SU-DHL-6 (cell line): ENCODE results near the gene GZMM.
"Not testable (repeated sequence)": the region's sequence is repeated elsewhere in the genome, so short reads cannot be mapped to it uniquely, and the experiment has no call there.

Source experiments
- H2AFZ ChIP-seq: fragments of 200-600 bp; sonication (generic); 2 replicates; pipeline ENCODE4 v1.6.1; 2014; ENCODE audit warnings: low read depth, mild to moderate bottlenecking, moderate library complexity, mixed read lengths, antibody characterized with exemption, low read length; ENCODE audit not compliant: severe bottlenecking
- H3F3A ChIP-seq: fragments of 200-600 bp; shearing (Covaris generic); 2 replicates; pipeline ENCODE4 v1.6.0; 2016; ENCODE audit warnings: antibody characterized with exemption, mild to moderate bottlenecking; ENCODE audit not compliant: insufficient read depth
- H3K27ac ChIP-seq: fragments of 200-600 bp; sonication (generic); 2 replicates; pipeline ENCODE4 v1.5.1; 2016; ENCODE audit warnings: low read depth, mild to moderate bottlenecking, low read length, moderate library complexity, mixed read lengths
- H3K27me3 ChIP-seq: fragments of 200-600 bp; sonication (generic), shearing (Covaris generic); 2 replicates; pipeline ENCODE4 v1.6.0; 2014; ENCODE audit warnings: mild to moderate bottlenecking, low read length
- H3K36me3 ChIP-seq: fragments of 200-600 bp; sonication (generic); 2 replicates; pipeline ENCODE4 v1.6.1; 2014; ENCODE audit warnings: mild to moderate bottlenecking, low read length, mixed read lengths
- H3K4me2 ChIP-seq: fragments of 300-600, 200-600 bp; shearing (Covaris generic), sonication (generic); 2 replicates; pipeline ENCODE4 v1.6.0; 2014; ENCODE audit warnings: low read length, low read depth, mild to moderate bottlenecking; ENCODE audit not compliant: poor library complexity, severe bottlenecking
- H3K4me3 ChIP-seq: fragments of 200-600 bp; sonication (generic); 2 replicates; pipeline ENCODE4 v1.5.1; 2014; ENCODE audit warnings: antibody characterized with exemption, low read length, mild to moderate bottlenecking, mixed read lengths; ENCODE audit not compliant: insufficient read depth, poor library complexity, severe bottlenecking
- H3K79me2 ChIP-seq: fragments of 200-600 bp; sonication (generic); 2 replicates; pipeline ENCODE4 v1.6.1; 2014; ENCODE audit warnings: mild to moderate bottlenecking, low read length, moderate library complexity; ENCODE audit not compliant: insufficient read depth
- H3K9ac ChIP-seq: fragments of 200-600 bp; sonication (generic); 2 replicates; pipeline ENCODE4 v1.7.0; 2014; ENCODE audit warnings: mild to moderate bottlenecking, low read length
- H3K9me2 ChIP-seq: fragments of 200-600 bp; sonication (generic); replicated peaks from 2 replicates; pipeline ENCODE4 v1.6.1; 2014; ENCODE audit warnings: low read length; ENCODE audit not compliant: insufficient read depth
- H3K9me3 ChIP-seq: fragments of 200-600 bp; sonication (generic); 2 replicates; pipeline ENCODE4 v1.6.1; 2014; ENCODE audit warnings: low read length, mixed read lengths; ENCODE audit not compliant: insufficient read depth
- H4K20me1 ChIP-seq: fragments of 200-600 bp; sonication (generic); 2 replicates; pipeline ENCODE4 v1.6.1; 2014; ENCODE audit warnings: low read depth, mild to moderate bottlenecking, antibody characterized with exemption, low read length, moderate library complexity, mixed read lengths
- EZH2phosphoT487 ChIP-seq: fragments of 200-600 bp; sonication (generic), shearing (Covaris generic); conservative IDR thresholded peaks from 2 replicates; pipeline ENCODE4 v1.6.1; 2018; ENCODE audit warnings: mild to moderate bottlenecking, antibody characterized with exemption, low read length, moderate library complexity, mixed read lengths
- TF ChIP-seq, protein P1 (sequence below): fragments of 200-600 bp; sonication (generic); IDR thresholded peaks from one replicate; pipeline ENCODE4 v1.5.1; 2017; ENCODE audit warnings: antibody characterized with exemption, mild to moderate bottlenecking, low read length, moderate library complexity; ENCODE audit not compliant: insufficient read depth, poor library complexity, severe bottlenecking

GZMM gene

DNA sequence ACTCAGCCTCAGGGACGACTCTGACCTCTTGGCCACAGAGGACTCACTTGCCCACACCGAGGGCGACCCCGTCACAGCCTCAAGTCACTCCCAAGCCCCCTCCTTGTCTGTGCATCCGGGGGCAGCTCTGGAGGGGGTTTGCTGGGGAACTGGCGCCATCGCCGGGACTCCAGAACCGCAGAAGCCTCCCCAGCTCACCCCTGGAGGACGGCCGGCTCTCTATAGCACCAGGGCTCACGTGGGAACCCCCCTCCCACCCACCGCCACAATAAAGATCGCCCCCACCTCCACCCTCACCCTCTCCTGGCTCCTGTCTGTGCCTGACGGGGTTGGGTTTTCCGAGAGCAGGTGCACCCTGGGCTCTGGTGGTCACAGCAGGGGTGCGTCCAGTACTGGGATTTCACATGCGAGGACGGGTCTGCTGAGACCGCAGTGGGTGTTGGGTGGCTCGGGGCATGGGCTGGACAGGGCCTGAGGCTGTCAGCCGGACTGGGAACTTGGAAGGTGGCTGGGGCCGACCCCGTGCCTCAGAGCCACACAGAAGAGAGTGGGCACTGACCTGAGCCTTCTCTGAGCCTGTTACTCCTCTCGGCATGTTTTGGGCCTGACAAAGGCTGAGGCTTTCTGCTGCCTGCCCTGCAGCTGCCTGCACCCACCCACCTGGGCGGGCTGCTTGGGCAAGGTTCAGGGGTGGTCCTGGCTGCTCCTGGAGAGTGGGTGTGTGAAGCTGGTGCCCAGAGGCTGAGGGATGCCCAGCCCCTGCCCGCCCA lies 39.5 kb downstream of the GZMM start:
- Histone ChIP-seq H2AFZ (no peak overlapping the region), H3K4me2 (no peak overlapping the region), H3K9me2 (no peaks in the 10 kb centered on the region), H3K4me3 (no peak overlapping the region), H3K79me2 (peaks cover 10% of the 10 kb centered on the region; the same call in 1 of the 2 replicates), H3F3A (no peaks in the 10 kb centered on the region), H3K27me3 (no peaks in the 10 kb centered on the region), H4K20me1 (no peaks in the 10 kb centered on the region; the same call in 1 of the 2 replicates), H3K27ac (no peak overlapping the region), H3K9me3 (no peaks in the 10 kb centered on the region), H3K9ac (no peak overlapping the region), H3K36me3 (no peaks in the 10 kb centered on the region)
- TF ChIP-seq, protein P1, sequence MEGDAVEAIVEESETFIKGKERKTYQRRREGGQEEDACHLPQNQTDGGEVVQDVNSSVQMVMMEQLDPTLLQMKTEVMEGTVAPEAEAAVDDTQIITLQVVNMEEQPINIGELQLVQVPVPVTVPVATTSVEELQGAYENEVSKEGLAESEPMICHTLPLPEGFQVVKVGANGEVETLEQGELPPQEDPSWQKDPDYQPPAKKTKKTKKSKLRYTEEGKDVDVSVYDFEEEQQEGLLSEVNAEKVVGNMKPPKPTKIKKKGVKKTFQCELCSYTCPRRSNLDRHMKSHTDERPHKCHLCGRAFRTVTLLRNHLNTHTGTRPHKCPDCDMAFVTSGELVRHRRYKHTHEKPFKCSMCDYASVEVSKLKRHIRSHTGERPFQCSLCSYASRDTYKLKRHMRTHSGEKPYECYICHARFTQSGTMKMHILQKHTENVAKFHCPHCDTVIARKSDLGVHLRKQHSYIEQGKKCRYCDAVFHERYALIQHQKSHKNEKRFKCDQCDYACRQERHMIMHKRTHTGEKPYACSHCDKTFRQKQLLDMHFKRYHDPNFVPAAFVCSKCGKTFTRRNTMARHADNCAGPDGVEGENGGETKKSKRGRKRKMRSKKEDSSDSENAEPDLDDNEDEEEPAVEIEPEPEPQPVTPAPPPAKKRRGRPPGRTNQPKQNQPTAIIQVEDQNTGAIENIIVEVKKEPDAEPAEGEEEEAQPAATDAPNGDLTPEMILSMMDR, result no peak
- TF ChIP-seq EZH2phosphoT487, result no peak

DNA sequence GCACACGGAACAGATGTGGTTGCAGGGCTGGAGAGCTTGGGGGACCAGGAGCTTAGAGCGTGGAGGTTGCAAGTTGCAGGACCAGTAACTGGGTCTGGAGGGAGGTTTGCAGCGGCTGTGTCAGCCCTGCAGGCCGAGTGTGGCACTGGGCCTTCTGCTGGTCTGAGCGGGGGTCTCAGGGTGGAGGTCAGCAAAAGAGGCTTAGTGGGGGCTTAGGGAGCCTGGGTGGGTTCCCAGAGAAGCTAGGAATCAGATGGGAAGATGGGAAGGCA lies 40.1 kb downstream of the GZMM start:
- H3K9me3 ChIP-seq, result no peaks in the 10 kb centered on the region
- H3F3A ChIP-seq, result no peaks in the 10 kb centered on the region
- H3K9ac ChIP-seq, result no peak overlapping the region
- H3K9me2 ChIP-seq, result no peaks in the 10 kb centered on the region
- H2AFZ ChIP-seq, result no peak overlapping the region
- H3K27ac ChIP-seq, result no peak overlapping the region
- no peak overlapping the region for H3K4me3 ChIP-seq
- TF ChIP-seq, protein P1, result no peak
- no peak for TF ChIP-seq EZH2phosphoT487
- no peak overlapping the region for H3K4me2 ChIP-seq
- peaks cover 6% of the 10 kb centered on the region; the same call in 1 of the 2 replicates for H3K79me2 ChIP-seq
- H3K36me3 ChIP-seq, result no peaks in the 10 kb centered on the region
- H4K20me1 ChIP-seq, result no peaks in the 10 kb centered on the region; the same call in 1 of the 2 replicates
- no peaks in the 10 kb centered on the region for H3K27me3 ChIP-seq

DNA sequence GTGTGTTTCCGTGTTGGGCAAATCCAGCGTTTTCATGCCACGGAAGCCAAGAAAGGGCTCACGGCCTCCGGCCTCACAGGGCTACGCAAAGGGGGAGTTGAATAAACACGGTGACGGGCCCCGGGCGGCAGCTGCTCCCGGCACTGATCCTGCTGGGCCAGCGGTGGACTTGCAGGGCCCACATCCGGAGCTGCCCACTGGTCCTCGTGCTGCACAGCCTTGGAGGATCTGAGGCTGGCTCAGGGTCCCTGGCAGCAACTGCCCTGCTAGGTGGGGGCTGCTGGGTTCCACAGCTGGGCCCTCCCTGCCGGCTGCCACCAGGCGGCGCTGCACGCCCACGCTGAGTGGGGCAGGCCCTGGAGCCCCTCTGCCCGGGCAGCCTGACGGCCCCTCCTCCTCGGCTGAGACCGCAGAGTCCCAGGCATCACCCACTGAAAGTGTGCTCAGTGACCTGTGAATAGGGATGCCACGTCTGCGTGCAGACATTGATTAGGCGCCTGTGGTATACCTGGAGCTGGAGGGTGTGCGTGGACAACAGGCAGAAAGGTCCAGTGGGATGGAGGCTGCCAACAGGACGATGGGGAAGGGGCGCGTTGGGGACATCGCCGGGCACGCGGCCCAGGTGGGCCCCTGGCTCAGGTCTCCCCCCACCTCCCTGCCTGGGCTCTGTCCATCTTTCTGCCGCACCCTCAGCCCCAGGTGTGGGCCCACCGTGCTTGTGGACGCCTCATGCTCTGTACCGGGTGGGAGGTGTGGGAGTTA lies 40.6 kb downstream of the GZMM start:
- Histone ChIP-seq H2AFZ (no peak overlapping the region), H3K4me2 (no peak overlapping the region), H3K27ac (no peak overlapping the region), H3K9me3 (no peaks in the 10 kb centered on the region), H3K36me3 (no peaks in the 10 kb centered on the region), H3K9me2 (no peaks in the 10 kb centered on the region), H3K79me2 (peaks cover 1% of the 10 kb centered on the region; the same call in 1 of the 2 replicates), H4K20me1 (no peaks in the 10 kb centered on the region; the same call in 1 of the 2 replicates), H3K4me3 (no peak overlapping the region), H3K27me3 (no peaks in the 10 kb centered on the region), H3F3A (no peaks in the 10 kb centered on the region), H3K9ac (no peak overlapping the region)
- TF ChIP-seq, protein P1, result peak; percentile 85
- no peak for TF ChIP-seq EZH2phosphoT487

DNA sequence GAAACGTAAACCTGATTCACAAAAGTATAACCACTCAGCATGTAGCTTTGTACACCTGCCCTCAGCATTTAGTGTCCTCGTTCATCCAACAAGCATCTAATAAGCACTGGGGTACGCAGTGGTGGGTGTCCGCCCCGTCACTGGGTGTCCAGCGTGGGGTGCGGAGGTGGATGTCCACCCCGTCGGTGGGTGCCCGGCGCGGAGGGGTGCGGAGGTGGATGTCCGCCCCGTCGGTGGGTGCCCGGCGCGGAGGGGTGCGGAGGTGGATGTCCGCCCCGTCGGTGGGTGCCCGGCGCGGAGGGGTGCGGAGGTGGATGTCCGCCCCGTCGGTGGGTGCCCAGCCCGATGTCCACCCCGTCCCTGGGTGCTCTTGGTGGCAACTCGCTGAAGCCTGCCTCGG lies 41.3 kb downstream of the GZMM start:
- H3K4me2 ChIP-seq, H2AFZ ChIP-seq, H3K79me2 ChIP-seq, H3K27me3 ChIP-seq, H3K4me3 ChIP-seq, H3K9me3 ChIP-seq, H3K27ac ChIP-seq, H3K9ac ChIP-seq, H4K20me1 ChIP-seq, H3F3A ChIP-seq, H3K36me3 ChIP-seq, H3K9me2 ChIP-seq: not testable (repeated sequence)
